ENCODE measurements around the gene GDPD1.
A peak's percentile ranks its signal among the peaks of the same experiment; 100 is the strongest.
"Not testable (repeated sequence)": the region's sequence is repeated elsewhere in the genome, so short reads cannot be mapped to it uniquely, and the experiment has no call there.

The GDPD1 gene

GRCh38 chr17:59220328-59221158, at the start of gene GDPD1:
TSS of gene GDPD1 (plus strand) at chr17:59220511. CDS start at chr17:59220610, 99 bp downstream.
- Histone ChIP-seq H3K36me3 (peaks cover 3% of the 10 kb centered on the region), H3K27me3 (no peaks in the 10 kb centered on the region), H3K9me3 (no peaks in the 10 kb centered on the region), H3K4me3 (ENCODE audit: low read depth in 1 of 2, low read length in 1 of 2) (peak within 1 kb of the TSS; percentile 65 to 78), H3K27ac (peak within 1 kb of the TSS; percentile 79), H3K4me1 (ENCODE audit: control insufficient read depth in 1 of 2, insufficient read depth in 1 of 2, low read depth in 1 of 2, low read length in 1 of 2) (peaks cover 3 to 13% of the 10 kb centered on the region in 2 experiments)
- peak; percentile 94 for TF ChIP-seq CTCF (IDR thresholded peaks at IDR 0.05)

- H3K27me3 ChIP-seq = no peaks in the 10 kb centered on the region
- TF ChIP-seq CTCF (IDR thresholded peaks at IDR 0.05) = no peak
- H3K27ac ChIP-seq = no peak overlapping the region
- H3K4me3 ChIP-seq (ENCODE audit: low read depth in 1 of 2, low read length in 1 of 2) = no peak overlapping the region
- peaks cover 39% of the 10 kb centered on the region for H3K36me3 ChIP-seq
- no peaks in the 10 kb centered on the region for H3K9me3 ChIP-seq
- H3K4me1 ChIP-seq (ENCODE audit: control insufficient read depth in 1 of 2, insufficient read depth in 1 of 2, low read depth in 1 of 2, low read length in 1 of 2) = no peaks in the 10 kb centered on the region
Measured at GRCh38 chr17:59172436-59173004, 47.8 kb upstream of the GDPD1 start.

GRCh38 chr17:59174671-59175070, 45.6 kb upstream of the GDPD1 start:
- Histone ChIP-seq H3K9me3 (no peaks in the 10 kb centered on the region), H3K36me3 (peaks cover 44% of the 10 kb centered on the region)
- no peak for TF ChIP-seq CTCF (IDR thresholded peaks at IDR 0.05)

GRCh38 chr17:59175076-59175475, 45.2 kb upstream of the GDPD1 start:
- Histone ChIP-seq H3K27ac (no peak overlapping the region), H3K27me3 (no peaks in the 10 kb centered on the region), H3K4me3 (ENCODE audit: low read depth in 1 of 2, low read length in 1 of 2) (no peak overlapping the region), H3K4me1 (ENCODE audit: control insufficient read depth in 1 of 2, insufficient read depth in 1 of 2, low read depth in 1 of 2, low read length in 1 of 2) (no peaks in the 10 kb centered on the region), H3K36me3 (peaks cover 41% of the 10 kb centered on the region), H3K9me3 (no peaks in the 10 kb centered on the region)
- TF ChIP-seq CTCF (IDR thresholded peaks at IDR 0.05) = no peak

More at GRCh38 chr17:59174671-59175070, 45.6 kb upstream of the GDPD1 start:
- Histone ChIP-seq H3K27me3 (no peaks in the 10 kb centered on the region), H3K4me3 (ENCODE audit: low read depth in 1 of 2, low read length in 1 of 2) (no peak overlapping the region), H3K4me1 (ENCODE audit: control insufficient read depth in 1 of 2, insufficient read depth in 1 of 2, low read depth in 1 of 2, low read length in 1 of 2) (no peaks in the 10 kb centered on the region), H3K27ac (no peak overlapping the region)

- H3K27me3 ChIP-seq = no peaks in the 10 kb centered on the region
- no peaks in the 10 kb centered on the region for H3K4me1 ChIP-seq (ENCODE audit: control insufficient read depth in 1 of 2, insufficient read depth in 1 of 2, low read depth in 1 of 2, low read length in 1 of 2)
- no peak for TF ChIP-seq CTCF (IDR thresholded peaks at IDR 0.05)
- H3K4me3 ChIP-seq (ENCODE audit: low read depth in 1 of 2, low read length in 1 of 2) = no peak overlapping the region
- no peak overlapping the region for H3K27ac ChIP-seq
- H3K9me3 ChIP-seq = no peaks in the 10 kb centered on the region
- H3K36me3 ChIP-seq = peaks cover 23% of the 10 kb centered on the region
Measured at GRCh38 chr17:59178266-59178985, 41.9 kb upstream of the GDPD1 start.

GRCh38 chr17:59179601-59180000, 40.7 kb upstream of the GDPD1 start:
- H3K27me3 ChIP-seq; H3K9me3 ChIP-seq; H3K27ac ChIP-seq; H3K4me3 ChIP-seq (ENCODE audit: low read depth in 1 of 2, low read length in 1 of 2); H3K4me1 ChIP-seq (ENCODE audit: control insufficient read depth in 1 of 2, insufficient read depth in 1 of 2, low read depth in 1 of 2, low read length in 1 of 2): not testable (repeated sequence)
- peaks cover 13% of the 10 kb centered on the region for H3K36me3 ChIP-seq

Data from neutrophil (primary cell).